Measurements from ENCODE around the gene OTX2. TPM values are rescaled to one million over a fixed set of nuclear protein-coding genes. Genes with fewer than 3 reads are reported as not detected.

OTX2 gene
- total RNA-seq, 1 donor from 2014 or later = not detected

GRCh38 chr14:56795284-56795622, 15.0 kb downstream of the OTX2 start:
- no peak for TF ChIP-seq POLR2A (IDR thresholded peaks at IDR 0.05)
- TF ChIP-seq, protein P1, sequence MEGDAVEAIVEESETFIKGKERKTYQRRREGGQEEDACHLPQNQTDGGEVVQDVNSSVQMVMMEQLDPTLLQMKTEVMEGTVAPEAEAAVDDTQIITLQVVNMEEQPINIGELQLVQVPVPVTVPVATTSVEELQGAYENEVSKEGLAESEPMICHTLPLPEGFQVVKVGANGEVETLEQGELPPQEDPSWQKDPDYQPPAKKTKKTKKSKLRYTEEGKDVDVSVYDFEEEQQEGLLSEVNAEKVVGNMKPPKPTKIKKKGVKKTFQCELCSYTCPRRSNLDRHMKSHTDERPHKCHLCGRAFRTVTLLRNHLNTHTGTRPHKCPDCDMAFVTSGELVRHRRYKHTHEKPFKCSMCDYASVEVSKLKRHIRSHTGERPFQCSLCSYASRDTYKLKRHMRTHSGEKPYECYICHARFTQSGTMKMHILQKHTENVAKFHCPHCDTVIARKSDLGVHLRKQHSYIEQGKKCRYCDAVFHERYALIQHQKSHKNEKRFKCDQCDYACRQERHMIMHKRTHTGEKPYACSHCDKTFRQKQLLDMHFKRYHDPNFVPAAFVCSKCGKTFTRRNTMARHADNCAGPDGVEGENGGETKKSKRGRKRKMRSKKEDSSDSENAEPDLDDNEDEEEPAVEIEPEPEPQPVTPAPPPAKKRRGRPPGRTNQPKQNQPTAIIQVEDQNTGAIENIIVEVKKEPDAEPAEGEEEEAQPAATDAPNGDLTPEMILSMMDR (IDR thresholded peaks at IDR 0.05) = no peak
- TF ChIP-seq POLR2AphosphoS5 (IDR thresholded peaks at IDR 0.05; ENCODE audit: insufficient read depth in 1 of 2, low read depth in 1 of 2) = no peak
- H3K9me3 ChIP-seq = no peaks in the 10 kb centered on the region
- H3K36me3 ChIP-seq = no peaks in the 10 kb centered on the region
- H3K4me1 ChIP-seq = peaks cover 17% of the 10 kb centered on the region
- peaks cover 14% of the 10 kb centered on the region for H3K27me3 ChIP-seq
- no peak for DNase-seq (ENCODE audit: extremely low spot score in 2 of 2)
- no peak overlapping the region for H3K4me3 ChIP-seq
- H3K27ac ChIP-seq = no peak overlapping the region
- intact Hi-C loops (cut with DNase I) = no loop called here

GRCh38 chr14:56794557-56795283, 15.6 kb downstream of the OTX2 start:
- peaks cover 17% of the 10 kb centered on the region for H3K4me1 ChIP-seq
- TF ChIP-seq POLR2A (IDR thresholded peaks at IDR 0.05) (no peak), POLR2AphosphoS5 (IDR thresholded peaks at IDR 0.05; ENCODE audit: insufficient read depth in 1 of 2, low read depth in 1 of 2) (no peak)
- TF ChIP-seq, protein P1 (IDR thresholded peaks at IDR 0.05) = no peak
- H3K9me3 ChIP-seq = no peaks in the 10 kb centered on the region
- H3K36me3 ChIP-seq = no peaks in the 10 kb centered on the region
- no peak for DNase-seq (ENCODE audit: extremely low spot score in 2 of 2)
- H3K27ac ChIP-seq = no peak overlapping the region
- intact Hi-C loops (cut with DNase I) = no loop called here
- H3K27me3 ChIP-seq = peaks cover 14% of the 10 kb centered on the region
- H3K4me3 ChIP-seq = no peak overlapping the region

GRCh38 chr14:56794088-56794556, 16.2 kb downstream of the OTX2 start:
- intact Hi-C loops (cut with DNase I) = no loop called here
- Histone ChIP-seq H3K4me3 (no peak overlapping the region), H3K27ac (no peak overlapping the region), H3K4me1 (peaks cover 17% of the 10 kb centered on the region), H3K36me3 (no peaks in the 10 kb centered on the region), H3K9me3 (no peaks in the 10 kb centered on the region), H3K27me3 (peaks cover 14% of the 10 kb centered on the region)
- TF ChIP-seq, protein P1 (IDR thresholded peaks at IDR 0.05) = no peak
- TF ChIP-seq POLR2A (IDR thresholded peaks at IDR 0.05) (no peak), POLR2AphosphoS5 (IDR thresholded peaks at IDR 0.05; ENCODE audit: insufficient read depth in 1 of 2, low read depth in 1 of 2) (no peak)
- no peak for DNase-seq (ENCODE audit: extremely low spot score in 2 of 2)

DNA sequence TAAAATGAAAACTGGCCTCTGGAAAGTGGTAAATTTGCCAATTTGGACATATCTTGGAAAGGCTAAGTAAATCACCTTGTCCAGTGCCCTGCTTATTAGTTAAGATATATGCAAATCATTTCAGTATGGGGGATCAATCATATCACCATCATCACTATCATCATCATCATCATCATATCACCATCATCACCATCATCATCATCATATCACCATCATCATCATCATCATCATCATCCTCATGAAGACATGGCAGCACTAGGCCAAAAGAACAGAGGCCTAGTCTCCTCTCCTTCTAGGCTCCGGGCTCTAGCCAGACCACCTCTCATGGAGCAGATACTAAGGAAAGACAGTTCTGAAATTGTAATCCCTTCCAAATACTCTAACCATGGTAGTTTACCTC, 20.3 kb downstream of the OTX2 start:
- intact Hi-C loops (cut with DNase I) = no loop called here
- H3K36me3 ChIP-seq = no peaks in the 10 kb centered on the region
- no peaks in the 10 kb centered on the region for H3K4me1 ChIP-seq
- H3K4me3 ChIP-seq = no peak overlapping the region
- DNase-seq (ENCODE audit: extremely low spot score in 2 of 2) = no peak
- H3K9me3 ChIP-seq = no peaks in the 10 kb centered on the region
- peaks cover 11% of the 10 kb centered on the region for H3K27me3 ChIP-seq
- TF ChIP-seq POLR2AphosphoS5 (IDR thresholded peaks at IDR 0.05; ENCODE audit: insufficient read depth in 1 of 2, low read depth in 1 of 2) (no peak), POLR2A (IDR thresholded peaks at IDR 0.05) (no peak)
- TF ChIP-seq, protein P1 (IDR thresholded peaks at IDR 0.05) = no peak
- no peak overlapping the region for H3K27ac ChIP-seq

- Histone ChIP-seq H3K4me3 (no peak overlapping the region), H3K27ac (no peak overlapping the region), H3K27me3 (no peaks in the 10 kb centered on the region), H3K9me3 (no peaks in the 10 kb centered on the region), H3K36me3 (no peaks in the 10 kb centered on the region), H3K4me1 (no peaks in the 10 kb centered on the region)
- no peak for DNase-seq (ENCODE audit: extremely low spot score in 2 of 2)
- intact Hi-C loops (cut with DNase I) = no loop called here
- TF ChIP-seq, protein P1 (IDR thresholded peaks at IDR 0.05) = no peak
These were observed 22.7 kb downstream of the OTX2 start for GRCh38 chr14:56787530-56787929.
